GM19463 (cell line): ENCODE measurements around the gene CHST3.
"Not testable (repeated sequence)": the region's sequence is repeated elsewhere in the genome, so short reads cannot be mapped to it uniquely, and the experiment has no call there.

Experiments used
- ATAC-seq: cut with Tn5 transposase; IDR thresholded peaks from one replicate; pipeline ENCODE4 v1.9.1; 2021; ENCODE audit warnings: mild to moderate bottlenecking, moderate library complexity; ENCODE audit not compliant: unreplicated experiment

Gene CHST3

GRCh38 chr10:72026278-72027111 is 62.3 kb downstream of the CHST3 start:
- ATAC-seq: no peak

- no peak for ATAC-seq
These were observed 63.3 kb downstream of the CHST3 start for GRCh38 chr10:72027498-72027897.

GRCh38 chr10:72029414-72029813 is 65.2 kb downstream of the CHST3 start:
- no peak for ATAC-seq

GRCh38 chr10:72030762-72031543 is 66.8 kb downstream of the CHST3 start:
- no peak for ATAC-seq

GRCh38 chr10:72031706-72032105 is 67.5 kb downstream of the CHST3 start:
- ATAC-seq: no peak

GRCh38 chr10:72032409-72033162 is 68.4 kb downstream of the CHST3 start:
- ATAC-seq: not testable (repeated sequence)

- no peak for ATAC-seq
These were observed 69.9 kb downstream of the CHST3 start for GRCh38 chr10:72034040-72034499.

- ATAC-seq: no peak
These were observed 70.6 kb downstream of the CHST3 start for GRCh38 chr10:72034761-72035160.

- no peak for ATAC-seq
These were observed 71.2 kb downstream of the CHST3 start for GRCh38 chr10:72035252-72035887.

- ATAC-seq: no peak
These were observed 73.1 kb downstream of the CHST3 start for GRCh38 chr10:72037266-72037665.

GRCh38 chr10:72037811-72038210 is 73.6 kb downstream of the CHST3 start:
- ATAC-seq: no peak

- no peak for ATAC-seq
These were observed 74.3 kb downstream of the CHST3 start for GRCh38 chr10:72038458-72039001.

GRCh38 chr10:72039377-72039776 is 75.2 kb downstream of the CHST3 start:
- no peak for ATAC-seq

GRCh38 chr10:72041491-72041890 is 77.3 kb downstream of the CHST3 start:
- no peak for ATAC-seq

- ATAC-seq: no peak
These were observed 79.0 kb downstream of the CHST3 start for GRCh38 chr10:72043016-72043834.

GRCh38 chr10:72044417-72045041 is 80.3 kb downstream of the CHST3 start:
- ATAC-seq: no peak

- ATAC-seq: no peak
These were observed 81.4 kb downstream of the CHST3 start for GRCh38 chr10:72045586-72045985.

- ATAC-seq: peak; percentile 56
These were observed 84.4 kb downstream of the CHST3 start for GRCh38 chr10:72048450-72049124.

GRCh38 chr10:72049472-72049871 is 85.3 kb downstream of the CHST3 start:
- ATAC-seq: no peak
